Progenitor cell of endocrine pancreas (in vitro differentiated cells): ENCODE results near the gene CLCA2. TPM values are rescaled to one million over a fixed set of nuclear protein-coding genes. Genes with fewer than 3 reads are reported as not detected.

Experiments
- DNase-seq: peaks from one replicate; pipeline ENCODE4 v3.0.0; 2021; ENCODE audit warnings: low spot score; ENCODE audit not compliant: unreplicated experiment
- H3K27ac Mint-ChIP-seq: 2 replicates; pipeline ENCODE4 v1.8.0; 2021; ENCODE audit warnings: mild to moderate bottlenecking, moderate library complexity, mixed read lengths
- H3K27me3 Mint-ChIP-seq: 2 replicates; pipeline ENCODE4 v1.8.0; 2021; ENCODE audit warnings: mixed read lengths
- H3K36me3 Mint-ChIP-seq: 2 replicates; pipeline ENCODE4 v1.8.0; 2022; ENCODE audit warnings: mixed read lengths; ENCODE audit not compliant: insufficient read depth
- H3K4me1 Mint-ChIP-seq: 2 replicates; pipeline ENCODE4 v1.8.0; 2021; ENCODE audit warnings: low read depth, mixed read lengths
- H3K4me3 Mint-ChIP-seq: 2 replicates; pipeline ENCODE4 v1.8.0; 2021; ENCODE audit warnings: low read depth, mild to moderate bottlenecking, moderate library complexity, mixed read lengths
- H3K9me3 Mint-ChIP-seq: 2 replicates; pipeline ENCODE4 v1.8.0; 2021; ENCODE audit warnings: low read depth, mixed read lengths
- CTCF ChIP-seq: fragments of 200-600 bp; sonication (generic); IDR thresholded peaks from one replicate; pipeline ENCODE4 v1.5.0; 2021; ENCODE audit warnings: antibody characterized with exemption, mild to moderate bottlenecking; ENCODE audit not compliant: unreplicated experiment
- total RNA-seq: library from RNA; stranded (reverse); gene quantifications from 2 replicates; pipeline ENCODE4 v1.2.1, GENCODE V29; 2021

The CLCA2 gene
- total RNA-seq, 1 donor from 2014 or later: not detected

- Mint-ChIP-seq H3K4me1 (peaks cover 26% of the 10 kb centered on the region), H3K36me3 (peaks cover 25% of the 10 kb centered on the region), H3K27ac (no peak overlapping the region), H3K4me3 (peak overlapping the region; percentile 94), H3K9me3 (peaks cover 11% of the 10 kb centered on the region), H3K27me3 (no peaks in the 10 kb centered on the region)
- no peak for DNase-seq
- TF ChIP-seq CTCF: no peak
Measured at GRCh38 chr1:86394416-86394815, 29.6 kb upstream of the CLCA2 start.

- Mint-ChIP-seq H3K36me3 (peaks cover 15% of the 10 kb centered on the region), H3K27ac (peak within 1 kb of the TSS; percentile 99), H3K4me1 (peaks cover 23% of the 10 kb centered on the region), H3K27me3 (no peaks in the 10 kb centered on the region), H3K4me3 (peak within 1 kb of the TSS; percentile 94), H3K9me3 (peaks cover 11% of the 10 kb centered on the region)
- no peak for TF ChIP-seq CTCF
- peak; percentile 73 for DNase-seq
Measured at GRCh38 chr1:86395751-86396497, 28.0 kb upstream of the CLCA2 start, which contains the start of gene ODF2L. Gene ODF2L, minus strand, starts transcription at chr1:86396323. Its CDS starts 9,296 bp downstream, at chr1:86387027.

GRCh38 chr1:86396498-86396890, 27.5 kb upstream of the CLCA2 start:
- no peak for TF ChIP-seq CTCF
- no peaks in the 10 kb centered on the region for H3K27me3 Mint-ChIP-seq
- peaks cover 23% of the 10 kb centered on the region for H3K4me1 Mint-ChIP-seq
- H3K9me3 Mint-ChIP-seq: peaks cover 6% of the 10 kb centered on the region
- peaks cover 10% of the 10 kb centered on the region for H3K36me3 Mint-ChIP-seq
- DNase-seq: no peak
- peak overlapping the region; percentile 94 for H3K4me3 Mint-ChIP-seq
- peak overlapping the region; percentile 99 for H3K27ac Mint-ChIP-seq

DNA sequence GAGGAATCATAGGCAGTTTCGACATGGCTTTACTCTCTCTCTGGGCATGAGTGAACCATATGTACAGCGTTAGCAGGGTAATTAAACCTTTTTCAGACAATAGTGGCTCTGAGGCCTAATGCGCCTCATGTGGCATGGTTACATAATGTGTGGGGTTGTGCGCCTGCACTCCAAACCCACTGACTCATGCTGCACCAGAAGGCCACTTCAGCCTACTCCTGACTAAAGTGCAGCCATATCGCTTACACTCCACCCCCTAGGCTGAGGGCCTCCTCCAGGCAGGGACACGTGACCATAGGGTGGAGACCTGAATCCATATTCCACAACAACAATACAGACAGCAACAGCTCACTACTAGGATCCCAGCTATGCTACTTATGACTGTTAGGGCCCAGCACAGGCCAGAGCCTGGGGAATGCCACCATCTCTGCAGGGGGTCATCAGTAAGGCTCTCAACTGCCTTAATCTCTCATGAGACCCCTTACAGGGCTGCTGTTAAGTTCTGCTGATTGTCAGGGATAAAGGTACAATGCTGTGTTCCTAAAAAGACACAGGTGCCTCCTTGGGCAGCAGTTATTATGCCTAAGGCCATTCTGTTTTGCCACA, 14.5 kb upstream of the CLCA2 start:
- TF ChIP-seq CTCF: no peak
- H3K27ac Mint-ChIP-seq: no peak overlapping the region
- H3K27me3 Mint-ChIP-seq: no peaks in the 10 kb centered on the region
- DNase-seq: no peak
- no peak overlapping the region for H3K4me3 Mint-ChIP-seq
- H3K4me1 Mint-ChIP-seq: no peaks in the 10 kb centered on the region
- no peaks in the 10 kb centered on the region for H3K36me3 Mint-ChIP-seq
- H3K9me3 Mint-ChIP-seq: no peaks in the 10 kb centered on the region

- no peak overlapping the region for H3K4me3 Mint-ChIP-seq
- no peaks in the 10 kb centered on the region for H3K27me3 Mint-ChIP-seq
- H3K4me1 Mint-ChIP-seq: no peaks in the 10 kb centered on the region
- no peak for TF ChIP-seq CTCF
- H3K27ac Mint-ChIP-seq: no peak overlapping the region
- DNase-seq: no peak
- no peaks in the 10 kb centered on the region for H3K36me3 Mint-ChIP-seq
- no peaks in the 10 kb centered on the region for H3K9me3 Mint-ChIP-seq
Measured at GRCh38 chr1:86410879-86411278, 13.1 kb upstream of the CLCA2 start.
